HEK293 (cell line): ENCODE measurements around the gene YPEL4.

ENCODE experiments used
- CTCF ChIA-PET: fragments of 350-600 bp; formaldehyde crosslinking; extraction: SDS; loops from one replicate; lab custom pipeline; 2021; ENCODE audit warnings: antibody characterized with exemption; lab: Yijun Ruan, JAX
- POLR2A ChIA-PET: fragments of 300-600 bp; formaldehyde crosslinking; extraction: SDS; loops from one replicate; lab custom pipeline; 2020; ENCODE audit warnings: antibody characterized with exemption, inconsistent platforms; lab: Yijun Ruan, JAX
- H3K27ac ChIP-seq: fragments of 200-500 bp; sonication (Bioruptor generic); 2 replicates; pipeline ENCODE4 v1.5.1; 2014; ENCODE audit warnings: low read depth, low read length, control low read depth, inconsistent platforms; ENCODE audit errors: extremely low read depth
- H3K36me3 ChIP-seq, 2 experiments: fragments of 200-500 bp in 1 of 2; sonication (Bioruptor generic) in 1 of 2; 1 replicate in 1 of 2; 2 replicates in 1 of 2; pipeline ENCODE4 v1.5.1; 2014 to 2017; ENCODE audit warnings: inconsistent platforms in 2 of 2, low read length in 2 of 2; ENCODE audit not compliant: control insufficient read depth in 2 of 2, insufficient read depth in 1 of 2
- H3K4me1 ChIP-seq: fragments of 200-500 bp; sonication (Bioruptor generic); 2 replicates; pipeline ENCODE4 v1.5.1; 2014; ENCODE audit warnings: mild to moderate bottlenecking, low read length, inconsistent platforms; ENCODE audit not compliant: control insufficient read depth, insufficient read depth
- H3K4me3 ChIP-seq: 2 replicates; pipeline ENCODE4 v1.5.1; 2011; ENCODE audit warnings: low read depth, mild to moderate bottlenecking, control low read depth, low read length, moderate library complexity
- H3K9me3 ChIP-seq: fragments of 200-500 bp; sonication (Bioruptor generic); 2 replicates; pipeline ENCODE4 v1.5.1; 2014; ENCODE audit warnings: low read depth, low read length, inconsistent platforms; ENCODE audit not compliant: control insufficient read depth, insufficient read depth
- BCL11A ChIP-seq: fragments of 450-650 bp; formaldehyde crosslinking; IDR thresholded peaks from 2 replicates; pipeline ENCODE4 v1.5.1; 2016; ENCODE audit warnings: low read depth, missing biosample characterization, missing genetic modification characterization
- CTCF ChIP-seq: fragments of 450-650 bp; formaldehyde crosslinking; IDR thresholded peaks from 2 replicates; pipeline ENCODE4 v1.5.1; 2016; ENCODE audit warnings: missing biosample characterization, missing genetic modification characterization
- HOXC10 ChIP-seq: sonication (generic); formaldehyde crosslinking; IDR thresholded peaks from 2 replicates; pipeline ENCODE4 v1.8.1; 2023; ENCODE audit warnings: mild to moderate bottlenecking, missing genetic modification reagents
- KLF7 ChIP-seq: fragments of 450-650 bp; formaldehyde crosslinking; IDR thresholded peaks from 2 replicates; pipeline ENCODE4 v1.5.1; 2016; ENCODE audit warnings: missing biosample characterization, missing genetic modification characterization, borderline replicate concordance
- ZBTB48 ChIP-seq: fragments of 450-650 bp; formaldehyde crosslinking; IDR thresholded peaks from 2 replicates; pipeline ENCODE4 v1.5.1; 2016; ENCODE audit warnings: missing biosample characterization, missing genetic modification characterization
- ZBTB6 ChIP-seq: fragments of 450-650 bp; formaldehyde crosslinking; IDR thresholded peaks from 2 replicates; pipeline ENCODE4 v1.5.1; 2017; ENCODE audit warnings: missing biosample characterization, missing genetic modification characterization
- ZEB2 ChIP-seq: fragments of 450-650 bp; formaldehyde crosslinking; IDR thresholded peaks from 2 replicates; pipeline ENCODE4 v1.5.1; 2016; ENCODE audit warnings: missing biosample characterization, missing genetic modification characterization
- ZFHX2 ChIP-seq: fragments of 450-650 bp; formaldehyde crosslinking; conservative IDR thresholded peaks from 2 replicates; pipeline ENCODE4 v1.5.1; 2016; ENCODE audit warnings: missing biosample characterization, missing genetic modification characterization
- ZFP41 ChIP-seq: fragments of 450-650 bp; formaldehyde crosslinking; IDR thresholded peaks from 2 replicates; pipeline ENCODE4 v1.5.1; 2016; ENCODE audit warnings: missing biosample characterization, missing genetic modification characterization, borderline replicate concordance
- ZNF132 ChIP-seq: fragments of 450-650 bp; formaldehyde crosslinking; IDR thresholded peaks from 2 replicates; pipeline ENCODE4 v1.5.1; 2017; ENCODE audit warnings: missing biosample characterization, missing genetic modification characterization, borderline replicate concordance
- ZNF175 ChIP-seq: fragments of 450-650 bp; formaldehyde crosslinking; IDR thresholded peaks from 2 replicates; pipeline ENCODE4 v1.5.1; 2016; ENCODE audit warnings: missing biosample characterization, missing genetic modification characterization
- ZNF302 ChIP-seq: fragments of 450-650 bp; formaldehyde crosslinking; IDR thresholded peaks from 2 replicates; pipeline ENCODE4 v1.5.1; 2016; ENCODE audit warnings: missing biosample characterization, missing genetic modification characterization, low read depth
- ZNF416 ChIP-seq: fragments of 450-650 bp; formaldehyde crosslinking; IDR thresholded peaks from 2 replicates; pipeline ENCODE4 v1.5.1; 2016; ENCODE audit warnings: missing biosample characterization, missing genetic modification characterization
- ZNF704 ChIP-seq: fragments of 450-650 bp; formaldehyde crosslinking; IDR thresholded peaks from 2 replicates; pipeline ENCODE4 v1.5.1; 2016; ENCODE audit warnings: missing biosample characterization, missing genetic modification characterization
- ZSCAN30 ChIP-seq: fragments of 450-650 bp; IDR thresholded peaks from 2 replicates; pipeline ENCODE4 v1.5.1; 2018; ENCODE audit warnings: missing biosample characterization, mild to moderate bottlenecking, missing genetic modification characterization, moderate library complexity
- TF ChIP-seq, protein P1 (sequence below): fragments of 450-650 bp; formaldehyde crosslinking; IDR thresholded peaks from 2 replicates; pipeline ENCODE4 v1.5.1; 2016; ENCODE audit warnings: missing biosample characterization, missing genetic modification characterization, low read depth
- TF ChIP-seq, protein P2 (sequence below): fragments of 450-650 bp; formaldehyde crosslinking; conservative IDR thresholded peaks from 2 replicates; pipeline ENCODE4 v1.5.1; 2016; ENCODE audit warnings: low read depth, missing biosample characterization, missing genetic modification characterization
- TF ChIP-seq, protein P3 (sequence below): fragments of 450-650 bp; formaldehyde crosslinking; IDR thresholded peaks from 2 replicates; pipeline ENCODE4 v1.5.1; 2016; ENCODE audit warnings: missing biosample characterization, missing genetic modification characterization
- TF ChIP-seq, protein P4 (sequence below): fragments of 450-650 bp; formaldehyde crosslinking; IDR thresholded peaks from 2 replicates; pipeline ENCODE4 v1.5.1; 2016; ENCODE audit warnings: missing biosample characterization, missing genetic modification characterization, borderline replicate concordance

YPEL4 gene

GRCh38 chr11:57646194-57646798 is 3.4 kb downstream of the YPEL4 start:
- H3K4me1 ChIP-seq, result 0 out of 2 replicates have a peak, but pooled peaks cover 6% of the 10 kb centered on the region
- no peak overlapping the region for H3K27ac ChIP-seq
- H3K4me3 ChIP-seq, result no peak overlapping the region
- POLR2A ChIA-PET, result interaction anchor here (0.5 to 1.2 kb wide), 4 partner anchors 32 to 153 kb away, joined by 3 to 4 read pairs (median 3); partner anchors contain the start of genes MED19 and TMX2
- H3K9me3 ChIP-seq, result no peaks in the 10 kb centered on the region
- TF ChIP-seq, protein P1, sequence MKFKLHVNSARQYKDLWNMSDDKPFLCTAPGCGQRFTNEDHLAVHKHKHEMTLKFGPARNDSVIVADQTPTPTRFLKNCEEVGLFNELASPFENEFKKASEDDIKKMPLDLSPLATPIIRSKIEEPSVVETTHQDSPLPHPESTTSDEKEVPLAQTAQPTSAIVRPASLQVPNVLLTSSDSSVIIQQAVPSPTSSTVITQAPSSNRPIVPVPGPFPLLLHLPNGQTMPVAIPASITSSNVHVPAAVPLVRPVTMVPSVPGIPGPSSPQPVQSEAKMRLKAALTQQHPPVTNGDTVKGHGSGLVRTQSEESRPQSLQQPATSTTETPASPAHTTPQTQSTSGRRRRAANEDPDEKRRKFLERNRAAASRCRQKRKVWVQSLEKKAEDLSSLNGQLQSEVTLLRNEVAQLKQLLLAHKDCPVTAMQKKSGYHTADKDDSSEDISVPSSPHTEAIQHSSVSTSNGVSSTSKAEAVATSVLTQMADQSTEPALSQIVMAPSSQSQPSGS (tag by site-specific recombination), result no peak
- TF ChIP-seq ZNF175, result no peak
- no peak for TF ChIP-seq ZNF302 (tag by site-specific recombination)
- no peak for TF ChIP-seq CTCF (tag by site-specific recombination)
- TF ChIP-seq HOXC10 (CRISPR knock-in tag), result no peak
- TF ChIP-seq ZNF704 (tag by site-specific recombination), result no peak
- TF ChIP-seq ZBTB6, result no peak
- TF ChIP-seq ZNF132, result no peak
- TF ChIP-seq ZFP41 (tag by site-specific recombination), result no peak
- TF ChIP-seq, all 188 proteins: peak for 0
- H3K36me3 ChIP-seq, result no peaks in the 10 kb centered on the region
- CTCF ChIA-PET, result interaction anchor here (0.5 to 8.6 kb wide), 7 partner anchors 12 to 296 kb away, joined by 3 to 183 read pairs (median 4); partner anchors contain the start of gene UBE2L6

DNA sequence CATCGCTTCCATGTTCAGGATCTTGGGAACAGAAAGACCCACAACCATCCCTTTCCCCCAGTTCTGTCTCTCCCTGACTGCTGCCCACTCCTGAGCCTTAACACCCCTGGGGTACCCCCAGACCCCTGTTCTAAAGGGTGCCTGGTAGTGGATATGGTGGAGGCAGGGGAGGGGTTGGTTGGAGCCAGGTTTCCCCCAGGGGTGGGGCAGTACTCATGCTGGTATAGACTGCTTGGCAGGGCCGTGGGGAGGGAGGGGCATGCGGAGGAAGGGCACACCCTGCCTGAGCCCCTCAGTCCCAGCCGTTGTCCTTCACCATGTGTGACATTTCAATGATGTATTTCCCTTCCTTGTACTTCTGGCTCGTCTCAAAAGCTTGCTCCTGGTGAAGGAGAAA is 4.0 kb downstream of the YPEL4 start:
- ChIA-PET POLR2A (interaction anchor here (0.5 to 1.2 kb wide), 2 partner anchors 36 to 153 kb away, joined by 3 read pairs; no protein-coding TSS in a partner anchor), CTCF (interaction anchor here (0.5 to 8.6 kb wide), 11 partner anchors 11 to 300 kb away, joined by 3 to 183 read pairs (median 5); partner anchors contain the start of gene UBE2L6)
- no peaks in the 10 kb centered on the region for H3K9me3 ChIP-seq
- H3K27ac ChIP-seq, result no peak overlapping the region
- H3K36me3 ChIP-seq, result no peaks in the 10 kb centered on the region
- H3K4me3 ChIP-seq, result no peak overlapping the region
- H3K4me1 ChIP-seq, result 0 out of 2 replicates have a peak, but pooled peaks cover 6% of the 10 kb centered on the region
- TF ChIP-seq ZEB2 (tag by site-specific recombination) (no peak), ZSCAN30 (tag by site-specific recombination) (no peak), ZFHX2 (tag by site-specific recombination) (no peak), ZBTB48 (no peak), BCL11A (no peak), KLF7 (tag by site-specific recombination) (no peak), ZNF416 (tag by site-specific recombination) (no peak)
- TF ChIP-seq, protein P2, sequence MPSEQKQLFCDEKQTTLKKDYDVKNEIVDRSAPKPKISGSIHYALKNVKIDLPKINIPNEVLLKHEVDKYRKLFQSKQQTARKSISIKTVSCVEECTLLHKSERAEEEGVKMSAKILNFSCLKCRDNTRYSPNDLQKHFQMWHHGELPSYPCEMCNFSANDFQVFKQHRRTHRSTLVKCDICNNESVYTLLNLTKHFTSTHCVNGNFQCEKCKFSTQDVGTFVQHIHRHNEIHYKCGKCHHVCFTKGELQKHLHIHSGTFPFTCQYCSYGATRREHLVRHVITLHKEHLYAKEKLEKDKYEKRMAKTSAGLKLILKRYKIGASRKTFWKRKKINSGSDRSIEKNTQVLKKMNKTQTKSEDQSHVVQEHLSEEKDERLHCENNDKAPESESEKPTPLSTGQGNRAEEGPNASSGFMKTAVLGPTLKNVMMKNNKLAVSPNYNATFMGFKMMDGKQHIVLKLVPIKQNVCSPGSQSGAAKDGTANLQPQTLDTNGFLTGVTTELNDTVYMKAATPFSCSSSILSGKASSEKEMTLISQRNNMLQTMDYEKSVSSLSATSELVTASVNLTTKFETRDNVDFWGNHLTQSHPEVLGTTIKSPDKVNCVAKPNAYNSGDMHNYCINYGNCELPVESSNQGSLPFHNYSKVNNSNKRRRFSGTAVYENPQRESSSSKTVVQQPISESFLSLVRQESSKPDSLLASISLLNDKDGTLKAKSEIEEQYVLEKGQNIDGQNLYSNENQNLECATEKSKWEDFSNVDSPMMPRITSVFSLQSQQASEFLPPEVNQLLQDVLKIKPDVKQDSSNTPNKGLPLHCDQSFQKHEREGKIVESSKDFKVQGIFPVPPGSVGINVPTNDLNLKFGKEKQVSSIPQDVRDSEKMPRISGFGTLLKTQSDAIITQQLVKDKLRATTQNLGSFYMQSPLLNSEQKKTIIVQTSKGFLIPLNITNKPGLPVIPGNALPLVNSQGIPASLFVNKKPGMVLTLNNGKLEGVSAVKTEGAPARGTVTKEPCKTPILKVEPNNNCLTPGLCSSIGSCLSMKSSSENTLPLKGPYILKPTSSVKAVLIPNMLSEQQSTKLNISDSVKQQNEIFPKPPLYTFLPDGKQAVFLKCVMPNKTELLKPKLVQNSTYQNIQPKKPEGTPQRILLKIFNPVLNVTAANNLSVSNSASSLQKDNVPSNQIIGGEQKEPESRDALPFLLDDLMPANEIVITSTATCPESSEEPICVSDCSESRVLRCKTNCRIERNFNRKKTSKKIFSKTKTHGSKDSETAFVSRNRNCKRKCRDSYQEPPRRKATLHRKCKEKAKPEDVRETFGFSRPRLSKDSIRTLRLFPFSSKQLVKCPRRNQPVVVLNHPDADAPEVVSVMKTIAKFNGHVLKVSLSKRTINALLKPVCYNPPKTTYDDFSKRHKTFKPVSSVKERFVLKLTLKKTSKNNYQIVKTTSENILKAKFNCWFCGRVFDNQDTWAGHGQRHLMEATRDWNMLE (tag by site-specific recombination), result no peak
- TF ChIP-seq, protein P3, sequence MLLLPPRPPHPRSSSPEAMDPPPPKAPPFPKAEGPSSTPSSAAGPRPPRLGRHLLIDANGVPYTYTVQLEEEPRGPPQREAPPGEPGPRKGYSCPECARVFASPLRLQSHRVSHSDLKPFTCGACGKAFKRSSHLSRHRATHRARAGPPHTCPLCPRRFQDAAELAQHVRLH (tag by site-specific recombination), result no peak
- TF ChIP-seq, protein P4, sequence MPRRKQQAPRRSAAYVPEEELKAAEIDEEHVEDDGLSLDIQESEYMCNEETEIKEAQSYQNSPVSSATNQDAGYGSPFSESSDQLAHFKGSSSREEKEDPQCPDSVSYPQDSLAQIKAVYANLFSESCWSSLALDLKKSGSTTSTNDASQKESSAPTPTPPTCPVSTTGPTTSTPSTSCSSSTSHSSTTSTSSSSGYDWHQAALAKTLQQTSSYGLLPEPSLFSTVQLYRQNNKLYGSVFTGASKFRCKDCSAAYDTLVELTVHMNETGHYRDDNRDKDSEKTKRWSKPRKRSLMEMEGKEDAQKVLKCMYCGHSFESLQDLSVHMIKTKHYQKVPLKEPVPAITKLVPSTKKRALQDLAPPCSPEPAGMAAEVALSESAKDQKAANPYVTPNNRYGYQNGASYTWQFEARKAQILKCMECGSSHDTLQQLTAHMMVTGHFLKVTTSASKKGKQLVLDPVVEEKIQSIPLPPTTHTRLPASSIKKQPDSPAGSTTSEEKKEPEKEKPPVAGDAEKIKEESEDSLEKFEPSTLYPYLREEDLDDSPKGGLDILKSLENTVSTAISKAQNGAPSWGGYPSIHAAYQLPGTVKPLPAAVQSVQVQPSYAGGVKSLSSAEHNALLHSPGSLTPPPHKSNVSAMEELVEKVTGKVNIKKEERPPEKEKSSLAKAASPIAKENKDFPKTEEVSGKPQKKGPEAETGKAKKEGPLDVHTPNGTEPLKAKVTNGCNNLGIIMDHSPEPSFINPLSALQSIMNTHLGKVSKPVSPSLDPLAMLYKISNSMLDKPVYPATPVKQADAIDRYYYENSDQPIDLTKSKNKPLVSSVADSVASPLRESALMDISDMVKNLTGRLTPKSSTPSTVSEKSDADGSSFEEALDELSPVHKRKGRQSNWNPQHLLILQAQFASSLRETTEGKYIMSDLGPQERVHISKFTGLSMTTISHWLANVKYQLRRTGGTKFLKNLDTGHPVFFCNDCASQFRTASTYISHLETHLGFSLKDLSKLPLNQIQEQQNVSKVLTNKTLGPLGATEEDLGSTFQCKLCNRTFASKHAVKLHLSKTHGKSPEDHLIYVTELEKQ (tag by site-specific recombination), result no peak
